Stimulated activated naive CD4-positive, alpha-beta T cell treated with Interleukin-2 at 50 U/mL for 16 hours (primary cell): Measurements from ENCODE around the gene GALNT7.

Experiments used
- DNase-seq: peaks from one replicate; lab custom pipeline; 2025; lab: John Stamatoyannopoulos, UW

The GALNT7 gene

DNA sequence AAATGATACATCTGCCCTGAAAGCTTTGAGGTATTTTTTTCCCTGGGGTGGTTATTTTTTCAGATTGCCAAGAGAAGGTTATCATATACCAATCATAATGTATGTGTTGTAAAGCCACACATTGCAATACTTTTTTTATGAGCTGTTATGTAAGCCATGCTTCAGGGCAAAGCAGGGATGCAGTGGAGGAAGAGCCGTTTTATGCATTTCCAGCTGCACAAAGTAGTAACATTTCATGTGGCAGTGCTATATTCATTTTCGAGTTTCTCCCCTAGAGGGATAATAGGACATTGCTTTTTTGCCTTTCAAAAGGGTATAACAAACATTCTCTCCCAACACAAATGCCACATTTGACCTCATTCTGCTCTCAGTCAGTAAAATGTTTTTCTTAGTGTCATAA lies 68.5 kb downstream of the GALNT7 start:
- no peak for DNase-seq

DNA sequence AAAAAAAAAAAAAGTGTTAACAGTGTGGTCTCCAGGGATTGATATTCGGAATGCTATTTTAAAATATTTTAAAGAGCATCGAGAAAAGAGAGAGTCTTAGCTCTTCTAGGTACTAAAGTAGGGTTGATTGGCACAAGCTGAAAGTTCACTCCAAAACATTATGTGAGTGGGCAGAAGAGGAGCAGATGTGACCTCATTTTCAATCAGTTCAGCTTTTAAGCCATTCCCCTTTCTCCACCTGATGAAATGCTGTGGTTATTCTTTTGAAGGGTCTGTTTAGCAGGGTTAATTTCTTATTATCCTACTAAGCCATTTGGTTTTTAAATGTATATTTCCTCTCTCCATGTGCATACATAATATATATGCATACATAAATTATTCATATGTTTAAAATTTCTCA lies 69.2 kb downstream of the GALNT7 start:
- DNase-seq, result no peak

DNA sequence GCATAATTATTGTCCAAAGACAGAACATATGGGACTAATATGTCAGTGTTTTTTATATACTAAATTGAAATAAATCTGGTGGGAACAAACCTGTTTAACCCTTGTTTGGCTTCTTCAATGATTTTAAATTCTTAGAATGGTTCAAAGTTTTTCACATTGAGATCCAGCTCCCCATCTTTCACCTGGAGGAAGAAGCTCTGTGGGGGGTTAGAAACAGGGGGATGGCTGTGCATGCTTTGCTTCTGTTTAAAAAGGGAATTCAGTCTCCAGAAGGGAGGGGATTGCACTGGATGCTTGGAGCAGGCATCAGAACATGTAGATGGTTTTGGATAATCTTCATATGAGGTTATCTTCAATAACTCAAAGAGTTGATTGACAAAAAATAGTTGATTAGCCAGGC lies 72.1 kb downstream of the GALNT7 start:
- DNase-seq, result no peak

DNA sequence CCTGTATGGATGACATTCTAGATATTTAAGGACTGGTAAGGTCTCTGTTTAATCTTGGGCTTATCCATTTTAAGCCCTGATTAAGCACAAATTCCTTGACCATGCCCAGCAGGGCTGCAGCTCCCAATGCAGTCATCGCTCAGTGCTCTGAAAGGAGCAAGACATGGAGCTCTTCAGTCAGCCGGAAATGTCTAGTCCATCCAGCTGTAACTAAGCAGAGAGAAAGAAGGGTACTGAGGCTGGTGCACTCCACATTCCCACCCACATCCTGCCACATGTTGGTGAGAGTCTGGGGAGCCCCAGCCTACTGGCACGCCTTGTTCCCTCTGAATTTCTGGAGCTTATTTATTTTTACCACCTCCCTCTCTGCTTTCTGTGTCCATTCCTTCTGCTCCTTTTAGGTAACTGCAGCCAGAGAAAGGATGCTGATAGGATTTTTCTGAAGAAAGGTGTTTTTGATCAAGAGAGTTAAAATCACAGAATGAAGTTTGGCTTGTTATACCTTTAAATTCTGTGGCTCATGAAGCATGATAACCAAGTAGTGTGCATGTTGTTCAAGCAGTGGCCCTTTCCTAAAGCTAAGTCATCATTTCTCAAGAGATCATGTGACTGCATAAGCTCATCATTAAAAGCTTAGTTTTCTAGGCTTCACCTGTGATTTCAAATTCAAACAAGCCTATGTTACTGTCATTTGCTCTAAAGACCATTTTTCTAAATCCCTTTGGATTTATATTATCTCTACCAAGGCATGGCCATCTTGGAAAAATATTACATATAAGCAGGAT lies 74.0 kb downstream of the GALNT7 start:
- DNase-seq, result no peak

DNA sequence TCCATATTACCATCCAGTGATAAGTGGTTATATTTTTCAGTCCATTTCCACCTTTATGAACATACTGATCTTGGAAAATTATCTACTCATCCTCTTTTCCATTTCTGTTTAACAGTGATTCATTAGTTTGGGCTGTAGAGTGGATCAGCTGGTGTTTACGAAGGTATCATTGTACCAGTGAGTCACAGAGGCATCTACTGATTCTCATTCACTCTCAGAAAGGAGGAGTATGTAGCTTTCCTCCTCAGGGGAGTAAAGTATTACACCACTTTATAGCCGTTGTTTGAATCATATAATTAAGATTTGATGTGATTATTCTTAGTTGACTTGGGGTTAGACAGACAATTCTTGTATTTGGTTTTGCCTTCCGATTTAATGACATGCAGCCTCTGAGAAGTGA lies 74.7 kb downstream of the GALNT7 start:
- no peak for DNase-seq

DNA sequence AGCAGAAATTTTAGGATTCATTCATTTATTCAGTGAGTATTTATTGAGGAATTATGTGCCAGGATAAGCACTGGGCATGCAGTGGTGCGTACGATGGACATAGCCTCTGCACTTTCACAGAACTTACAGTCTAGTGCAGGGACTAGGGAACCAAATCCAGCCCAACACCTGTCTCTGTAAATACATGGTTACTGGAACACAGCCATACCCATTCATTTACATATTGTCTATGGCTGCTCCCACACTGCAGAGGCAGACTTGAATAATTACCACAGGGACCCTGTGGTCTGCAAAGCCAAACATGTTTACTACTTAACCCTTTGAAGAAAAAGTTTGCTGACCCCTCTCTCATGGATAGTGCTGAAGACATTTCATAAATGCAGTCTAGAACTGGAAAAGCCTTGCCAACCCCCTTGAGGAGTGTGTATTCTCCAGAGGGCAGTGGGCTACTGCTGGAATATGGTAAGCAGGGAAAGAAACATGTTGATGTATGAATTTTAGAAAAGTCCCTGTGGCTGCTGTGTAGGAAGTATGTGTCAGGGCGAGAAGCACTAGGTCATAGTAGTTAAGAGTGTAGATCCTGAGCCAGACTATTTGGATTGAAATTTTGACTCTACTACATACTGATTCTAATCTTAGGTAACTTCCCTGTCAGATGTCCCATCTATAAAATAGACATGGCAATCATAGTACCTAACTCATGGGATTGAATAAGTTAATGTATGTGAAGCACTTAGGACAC lies 75.5 kb downstream of the GALNT7 start:
- DNase-seq, result no peak

DNA sequence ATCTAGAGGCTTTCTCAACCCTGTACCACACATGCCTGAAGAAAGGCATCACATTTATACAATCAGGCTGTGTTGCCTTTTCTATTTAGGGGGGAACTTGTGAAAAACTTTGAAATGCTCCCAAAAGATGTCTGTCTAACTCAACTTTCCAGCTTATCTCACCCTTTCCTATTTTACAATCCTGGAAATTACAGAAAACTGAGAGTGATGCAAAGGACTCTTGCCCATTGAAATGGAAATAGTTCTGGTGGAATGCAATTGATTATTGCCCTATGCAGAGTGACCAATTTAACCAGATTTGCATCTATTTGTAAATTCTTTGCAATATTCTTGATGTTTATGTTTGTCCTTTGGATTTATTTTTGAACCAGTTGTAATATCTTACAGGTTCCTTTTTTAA lies 77.3 kb downstream of the GALNT7 start:
- no peak for DNase-seq

DNA sequence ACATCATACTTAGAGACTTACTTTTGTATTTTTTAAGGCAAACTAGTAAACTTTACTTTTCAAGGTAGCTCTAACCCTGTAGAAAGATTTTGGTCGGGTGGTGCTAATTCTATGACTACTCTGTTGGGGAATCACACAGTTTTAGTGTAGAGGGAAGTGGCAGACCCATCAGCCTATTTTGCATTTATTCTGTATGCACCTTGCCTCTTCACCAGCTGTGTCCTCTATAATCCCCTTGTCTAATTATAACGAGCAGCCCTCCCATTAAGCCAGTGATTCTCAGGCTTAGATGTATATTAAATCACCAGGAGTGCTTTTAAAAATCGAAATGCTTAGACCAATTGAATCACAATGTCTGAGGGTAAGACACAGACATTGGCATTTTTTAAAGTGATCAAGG lies 78.1 kb downstream of the GALNT7 start:
- DNase-seq, result no peak

DNA sequence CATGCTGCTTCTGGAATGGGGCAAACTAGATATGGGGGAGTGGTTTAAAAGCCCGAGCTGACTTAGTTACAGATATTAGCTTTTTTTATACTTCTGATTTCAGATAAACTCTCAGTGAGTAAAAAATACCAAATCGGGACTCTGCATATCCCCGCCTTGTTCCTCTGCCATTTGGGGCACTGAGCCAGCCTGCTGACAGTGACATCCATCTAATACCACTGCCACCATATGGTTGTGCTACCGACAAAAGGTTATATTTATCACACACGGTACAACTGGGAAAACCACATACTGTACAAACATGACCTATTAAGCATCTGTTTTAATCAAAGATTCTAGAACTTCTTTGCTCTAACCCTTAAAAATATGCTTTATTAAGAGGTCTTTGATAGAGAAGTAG lies 78.7 kb downstream of the GALNT7 start:
- no peak for DNase-seq

DNA sequence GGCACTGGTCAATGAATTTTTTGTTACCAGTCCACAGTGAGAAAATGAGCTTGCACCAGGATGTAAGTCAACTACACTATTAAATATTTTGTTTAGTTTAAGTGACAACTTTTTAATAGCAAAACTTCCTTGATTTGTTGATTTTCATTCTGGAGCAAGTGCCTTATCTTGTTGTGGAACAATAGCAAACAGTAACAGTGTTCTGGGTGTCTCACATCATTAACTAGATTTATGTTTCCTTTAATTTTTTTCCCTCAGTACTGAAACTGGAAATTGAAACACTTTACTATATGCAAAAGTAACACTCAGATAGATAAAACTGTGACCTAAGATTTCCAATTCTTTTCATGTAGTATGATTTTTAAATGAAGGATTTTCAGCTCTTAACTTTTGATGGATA lies 80.1 kb downstream of the GALNT7 start:
- no peak for DNase-seq

DNA sequence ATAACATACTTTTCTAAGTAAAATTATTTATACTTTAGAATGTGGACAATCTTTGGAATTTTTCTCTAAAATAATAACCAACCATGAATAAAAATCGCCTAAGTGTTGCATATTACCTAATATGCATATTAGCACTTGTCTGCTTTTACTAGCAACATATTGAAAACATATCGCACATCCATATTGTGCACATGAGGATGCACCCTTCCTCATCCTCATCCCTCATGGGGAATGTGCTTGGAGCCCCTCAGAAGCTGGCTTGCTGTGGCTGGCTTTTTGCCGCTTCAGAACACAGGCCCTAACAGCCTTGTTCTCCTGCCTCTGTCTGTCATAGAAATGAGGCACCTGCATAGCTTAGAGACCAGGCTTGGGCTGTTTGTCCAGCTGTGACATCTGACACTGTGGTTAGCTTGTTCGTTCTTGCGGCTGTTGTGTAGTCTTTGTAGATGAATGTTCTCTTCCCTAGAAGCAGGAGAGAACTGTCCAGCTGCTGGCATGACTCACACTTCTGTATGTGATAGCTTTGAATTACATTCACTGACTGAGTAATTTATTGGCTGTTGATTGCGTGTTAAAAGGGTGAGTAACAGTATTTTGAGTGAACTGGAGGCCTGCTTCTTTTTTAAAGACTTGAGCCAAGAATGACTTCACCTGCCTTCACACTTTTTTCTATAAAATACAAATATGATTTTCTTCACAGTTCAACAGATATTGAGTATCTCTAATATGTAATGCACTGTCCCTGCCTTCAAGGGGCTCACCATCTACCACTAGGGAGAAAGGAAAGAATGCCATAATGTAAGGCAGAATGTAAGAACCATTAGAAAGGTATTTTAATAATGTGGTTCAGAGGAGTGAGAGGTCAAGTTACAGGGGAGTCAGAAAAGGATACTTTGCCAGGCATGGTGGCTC lies 83.7 kb downstream of the GALNT7 start:
- no peak for DNase-seq

DNA sequence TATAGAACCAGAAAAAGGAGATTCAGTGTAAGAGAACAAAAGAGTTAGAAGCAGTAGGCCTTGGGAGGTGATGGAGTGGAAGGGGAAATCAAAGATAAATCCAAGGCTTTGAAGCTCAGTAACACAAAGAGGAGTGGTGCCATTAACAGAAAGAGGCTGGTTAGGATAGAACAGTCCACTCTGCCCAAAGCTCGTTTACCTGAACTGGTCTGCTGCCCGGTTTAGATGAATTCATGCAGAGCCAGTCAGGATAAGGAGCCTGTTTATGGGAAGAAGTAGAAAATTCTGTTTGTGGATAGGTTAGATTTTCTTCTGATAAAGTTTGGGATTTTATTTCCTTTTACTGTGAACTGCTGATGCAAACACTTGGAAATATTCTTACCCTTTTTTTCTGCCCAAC lies 85.0 kb downstream of the GALNT7 start:
- no peak for DNase-seq

DNA sequence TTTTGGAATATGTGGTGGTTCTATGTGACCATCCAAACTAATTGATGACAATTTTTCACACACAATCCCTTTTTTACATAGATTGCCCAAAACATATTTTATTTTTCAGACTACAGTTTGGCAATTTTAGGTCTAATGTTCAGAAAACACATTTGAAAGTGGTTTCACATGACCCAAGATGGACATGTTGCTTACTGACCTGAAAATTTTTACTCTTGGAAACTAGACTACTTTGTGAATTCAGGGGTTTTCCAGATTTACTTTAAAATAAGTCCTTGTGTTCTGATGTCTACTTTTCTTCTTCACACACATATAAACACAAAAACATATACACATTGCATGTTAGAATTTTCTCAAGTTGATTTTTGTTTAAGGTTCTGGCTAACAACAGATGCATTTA lies 86.0 kb downstream of the GALNT7 start:
- no peak for DNase-seq

DNA sequence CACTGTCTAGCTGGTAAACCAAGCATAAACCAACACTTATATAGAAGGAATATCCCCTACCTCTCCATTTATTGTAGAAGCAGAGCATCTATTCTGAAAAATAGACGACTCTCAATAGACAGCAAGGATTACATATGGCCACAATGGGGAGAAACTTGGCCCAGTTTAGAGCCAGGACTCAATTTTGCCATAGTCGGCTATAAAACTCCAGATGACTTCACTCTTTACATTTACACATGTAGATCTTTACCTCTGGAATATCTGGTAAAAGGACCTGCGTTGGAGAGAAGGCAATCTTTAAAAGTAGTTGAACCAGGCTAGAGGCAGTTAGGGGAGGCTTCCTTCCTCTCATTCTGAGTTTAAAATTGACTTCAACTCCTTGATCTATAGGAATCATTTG lies 88.2 kb downstream of the GALNT7 start:
- DNase-seq, result no peak

DNA sequence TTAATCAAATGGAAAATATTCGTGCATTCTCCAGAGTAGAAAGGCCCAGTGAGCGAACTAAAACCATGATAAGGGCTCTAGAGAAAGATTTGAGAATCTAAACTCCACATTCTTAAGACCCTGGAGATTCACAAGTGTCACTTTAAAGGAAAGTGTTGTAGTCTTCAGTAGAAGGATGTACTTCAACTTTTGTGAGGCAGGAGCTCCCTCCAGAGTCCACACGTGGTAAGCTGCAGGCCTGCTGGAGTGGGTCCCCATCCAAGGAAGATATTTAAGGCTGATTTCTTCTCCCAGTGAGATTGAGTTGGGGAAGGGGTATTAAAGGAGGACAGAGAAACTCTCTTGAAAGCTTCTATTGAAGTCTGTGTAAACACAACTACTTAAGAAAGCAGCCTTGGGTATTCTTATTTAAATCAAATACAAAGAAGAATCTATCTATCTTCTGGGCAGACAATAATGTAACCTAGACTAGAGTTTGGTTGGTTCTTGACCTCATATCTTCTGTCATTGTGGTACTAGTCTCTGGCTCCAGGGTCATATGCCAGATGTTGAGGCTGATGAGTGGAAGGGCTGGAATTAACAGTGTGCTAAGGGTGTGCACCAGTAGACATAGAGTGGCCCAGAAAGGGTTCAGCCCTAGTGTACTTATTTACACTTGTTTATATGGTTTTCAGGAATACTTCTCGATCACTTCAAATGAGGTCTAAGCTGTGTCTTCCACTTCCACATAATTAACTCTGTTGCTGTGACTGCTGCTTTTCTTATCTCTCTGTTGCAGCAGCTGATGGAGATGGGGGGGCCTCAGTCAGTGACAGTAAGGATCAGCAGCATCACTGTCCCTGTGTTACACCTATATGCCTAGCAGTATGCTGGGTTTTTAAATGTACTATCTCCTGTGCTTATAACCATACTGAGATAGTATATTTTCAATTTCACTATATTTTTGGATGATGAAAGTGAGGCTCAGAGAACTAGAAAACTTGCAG lies 89.4 kb downstream of the GALNT7 start:
- peak; percentile 34 for DNase-seq

DNA sequence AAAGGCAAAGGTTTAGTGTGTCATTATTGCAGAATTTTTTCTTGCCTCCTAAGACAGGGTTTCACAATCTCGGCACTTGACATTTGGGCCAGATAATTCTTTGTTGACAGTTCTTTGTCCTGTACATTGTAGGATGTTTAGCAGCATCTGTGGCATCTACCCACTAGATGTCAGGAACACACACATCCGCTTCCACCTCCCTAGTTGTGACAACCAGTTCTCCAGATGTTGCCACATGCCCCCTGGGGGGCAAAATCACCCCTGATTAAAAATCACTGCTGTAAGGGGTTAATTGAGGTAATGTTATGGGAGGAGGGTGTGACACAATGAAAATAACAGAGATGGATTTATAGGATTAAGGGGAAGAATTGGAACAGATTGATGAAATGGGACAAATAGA lies 90.3 kb downstream of the GALNT7 start:
- DNase-seq, result no peak

DNA sequence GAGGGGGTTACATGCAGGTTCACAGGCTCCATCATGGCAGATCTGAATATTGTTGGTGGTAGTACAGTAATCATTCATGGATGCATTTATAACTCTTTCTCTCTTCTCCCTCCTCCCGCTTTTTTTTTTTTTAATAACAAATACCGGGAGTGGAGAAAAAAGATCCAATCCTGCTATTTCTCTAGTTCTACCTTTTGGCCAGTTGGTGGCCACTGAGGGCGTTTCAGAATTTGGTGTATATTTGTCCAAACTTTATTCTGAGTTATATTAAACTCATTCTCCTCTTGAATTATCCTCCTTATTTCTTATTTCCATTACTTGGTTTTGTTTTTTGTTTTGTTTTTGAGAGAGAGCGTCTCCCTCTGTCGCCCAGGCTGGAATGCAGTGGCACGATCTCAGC lies 90.7 kb downstream of the GALNT7 start:
- no peak for DNase-seq

DNA sequence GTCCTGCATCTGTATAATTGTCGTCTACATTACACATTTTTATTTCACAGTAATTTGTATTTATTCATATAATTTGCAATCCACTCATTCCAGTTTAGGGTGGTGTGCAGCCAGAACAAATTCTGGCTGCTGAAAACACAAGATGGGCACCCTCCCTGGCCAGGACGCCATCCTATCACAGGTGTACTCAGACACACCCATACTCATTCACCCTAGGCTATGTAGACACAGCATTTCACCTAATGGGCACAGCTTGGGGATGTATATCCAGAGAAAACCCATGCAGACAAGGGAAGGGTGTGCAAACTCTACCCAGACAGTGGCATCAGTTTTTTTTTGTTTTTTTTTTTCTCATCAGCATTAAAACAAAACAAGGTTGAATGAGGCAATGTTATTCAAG lies 92.4 kb downstream of the GALNT7 start:
- no peak for DNase-seq

DNA sequence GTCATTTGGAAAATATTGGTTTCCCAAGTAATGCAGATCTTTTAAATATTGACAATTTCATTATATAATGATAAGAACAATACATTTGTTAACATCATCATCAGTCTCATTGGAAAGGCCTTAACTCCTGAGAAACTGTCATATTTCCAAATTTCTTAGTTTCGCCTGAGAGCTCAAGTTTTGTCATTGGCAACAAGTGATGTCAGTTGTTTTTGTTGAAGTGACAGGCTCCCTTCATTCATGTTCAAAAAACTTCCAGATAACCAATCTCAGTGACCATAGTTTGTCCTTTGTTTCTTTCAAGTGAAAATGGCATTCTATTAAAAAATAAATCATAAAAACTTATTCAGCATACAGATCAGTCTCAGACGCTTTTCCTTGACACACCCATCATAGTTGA lies 93.8 kb downstream of the GALNT7 start:
- no peak for DNase-seq

DNA sequence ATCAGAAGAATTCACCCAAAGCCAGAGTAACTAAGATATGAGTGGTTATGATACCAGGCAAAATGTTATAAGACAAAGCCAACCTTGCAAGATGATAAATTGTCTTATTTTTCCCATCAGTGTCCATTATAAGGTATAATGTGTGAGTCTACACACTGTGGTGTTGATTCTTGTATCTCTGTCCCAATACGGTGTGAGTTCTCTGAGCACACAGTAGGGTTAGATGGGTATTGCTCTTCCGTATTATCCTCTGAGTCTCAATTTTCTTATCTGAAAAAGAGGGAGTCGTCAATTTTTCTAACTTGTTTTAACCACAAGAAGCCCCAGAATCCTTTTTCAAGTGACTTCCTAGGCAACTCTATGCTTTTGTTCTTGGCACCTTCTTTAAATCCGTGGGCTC lies 95.6 kb downstream of the GALNT7 start:
- DNase-seq, result no peak

DNA sequence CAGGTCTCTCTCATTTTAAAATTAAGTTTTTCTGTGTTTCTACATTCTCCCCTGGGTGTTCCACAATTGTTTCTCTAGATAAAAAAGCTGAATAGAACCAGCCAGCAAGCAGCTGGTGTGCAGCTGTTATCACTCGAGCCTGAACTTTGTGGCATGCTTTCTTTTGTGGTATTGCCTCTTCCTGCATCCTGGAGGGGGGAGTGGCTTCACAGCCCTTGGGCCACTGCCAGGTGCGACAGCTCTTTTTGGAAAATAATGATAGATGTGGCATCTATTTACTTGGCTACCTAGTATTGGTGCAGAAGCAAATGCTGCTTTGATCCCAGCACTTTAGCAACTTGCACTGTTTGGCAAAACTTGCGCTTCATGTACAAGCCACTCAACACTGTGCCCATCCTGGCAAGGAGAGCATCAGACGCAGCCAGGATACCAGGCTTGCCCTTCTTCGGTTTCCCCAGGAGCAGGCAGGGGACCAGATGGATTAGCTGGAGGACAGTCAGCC lies 96.1 kb downstream of the GALNT7 start:
- no peak for DNase-seq
